Femur (tissue), 1 donor: ENCODE measurements around the gene KRT15.

Source experiments
- DNase-seq: peaks from one replicate; pipeline ENCODE4 v3.0.0-alpha.2; 2017

KRT15 gene

GRCh38 chr17:41500131-41500911, 18.4 kb downstream of the KRT15 start:
- DNase-seq: no peak

GRCh38 chr17:41499714-41500113, 19.0 kb downstream of the KRT15 start:
- no peak for DNase-seq

- DNase-seq: no peak
These were observed 20.4 kb downstream of the KRT15 start for GRCh38 chr17:41498276-41498675.

GRCh38 chr17:41496803-41497484, 21.7 kb downstream of the KRT15 start:
- peak; percentile 66 for DNase-seq

GRCh38 chr17:41494524-41494923, 24.2 kb downstream of the KRT15 start:
- DNase-seq: no peak

GRCh38 chr17:41492771-41493170, 25.9 kb downstream of the KRT15 start:
- DNase-seq: peak; percentile 58

- no peak for DNase-seq
These were observed 26.3 kb downstream of the KRT15 start for GRCh38 chr17:41492351-41492750.

- DNase-seq: no peak
These were observed 27.2 kb downstream of the KRT15 start for GRCh38 chr17:41491476-41491875.

- DNase-seq: no peak
These were observed 28.4 kb downstream of the KRT15 start for GRCh38 chr17:41490000-41490990.

GRCh38 chr17:41489531-41489930, 29.2 kb downstream of the KRT15 start, which contains the start of gene KRT36:
KRT36 (minus strand) TSS chr17:41489910; CDS start chr17:41489864, 46 bp downstream.
- no peak for DNase-seq

GRCh38 chr17:41486809-41487530, 31.7 kb downstream of the KRT15 start:
- no peak for DNase-seq

GRCh38 chr17:41486316-41486715, 32.4 kb downstream of the KRT15 start:
- DNase-seq: no peak

- no peak for DNase-seq
These were observed 33.5 kb downstream of the KRT15 start for GRCh38 chr17:41484920-41485904.

GRCh38 chr17:41483991-41484826, 34.5 kb downstream of the KRT15 start:
- no peak for DNase-seq

GRCh38 chr17:41483531-41483930, 35.2 kb downstream of the KRT15 start:
- DNase-seq: no peak

GRCh38 chr17:41481036-41481435, 37.7 kb downstream of the KRT15 start, which contains the start of gene KRT35:
KRT35 (minus strand) TSS chr17:41481151; CDS start chr17:41481097, 54 bp downstream.
- no peak for DNase-seq

- no peak for DNase-seq
These were observed 38.1 kb downstream of the KRT15 start for GRCh38 chr17:41480581-41480980.

- DNase-seq: no peak
These were observed 38.6 kb downstream of the KRT15 start for GRCh38 chr17:41480136-41480535.

- no peak for DNase-seq
These were observed 40.5 kb downstream of the KRT15 start for GRCh38 chr17:41478237-41478636.
